K562 (cell line): ENCODE results near the gene NES. TPM values are rescaled to one million over a fixed set of nuclear protein-coding genes. Genes with fewer than 3 reads are reported as not detected.

Source experiments
- ARID4B ChIP-seq: sonication (generic); formaldehyde crosslinking; IDR thresholded peaks from 2 replicates; pipeline ENCODE4 v1.8.0; 2022; ENCODE audit warnings: mild to moderate bottlenecking, missing genetic modification reagents
- ATF6 ChIP-seq: sonication (generic); formaldehyde crosslinking; IDR thresholded peaks from 2 replicates; pipeline ENCODE4 v1.4.0; 2020; ENCODE audit warnings: mild to moderate bottlenecking, missing genetic modification reagents
- C11orf30 ChIP-seq: fragments of 450-650 bp; IDR thresholded peaks from 2 replicates; pipeline ENCODE4 v1.6.1; 2016; ENCODE audit warnings: low read depth, mild to moderate bottlenecking
- CAMTA2 ChIP-seq: fragments of 250-450 bp; sonication (Bioruptor Pico); conservative IDR thresholded peaks from 2 replicates; pipeline ENCODE4 v1.5.1; 2022
- CBX8 ChIP-seq: fragments of 200-600 bp; sonication (generic); IDR thresholded peaks from 2 replicates; pipeline ENCODE4 v1.6.1; 2012; ENCODE audit warnings: borderline replicate concordance, mixed run types, low read depth, mild to moderate bottlenecking, moderate library complexity, mixed read lengths, low read length, control low read depth, inconsistent platforms; ENCODE audit not compliant: poor library complexity, severe bottlenecking; ENCODE audit errors: extremely low read depth
- CREB1 ChIP-seq, 2 experiments: sonication (generic) in 1 of 2; formaldehyde crosslinking in 1 of 2; IDR thresholded peaks; 2 replicates each; pipeline versions ENCODE4 v1.6.1 to v1.8.0; 2012 to 2022; ENCODE audit warnings: inconsistent platforms in 1 of 2, mild to moderate bottlenecking in 1 of 2, missing genetic modification reagents in 1 of 2, moderate library complexity in 1 of 2
- E2F6 ChIP-seq, 2 experiments: IDR thresholded peaks; 2 replicates each; pipeline ENCODE4 v1.6.1; 2011; ENCODE audit warnings: borderline replicate concordance in 1 of 2, control low read depth in 1 of 2, low read depth in 1 of 2, low read length in 1 of 2, mild to moderate bottlenecking in 1 of 2, mixed read lengths in 1 of 2, moderate library complexity in 1 of 2; ENCODE audit not compliant: insufficient read depth in 1 of 2, insufficient read length in 1 of 2, poor library complexity in 1 of 2, severe bottlenecking in 1 of 2; ENCODE audit errors: extremely low read depth in 1 of 2
- ERF ChIP-seq: fragments of 450-650 bp; formaldehyde crosslinking; IDR thresholded peaks from 2 replicates; pipeline ENCODE4 v1.4.0; 2020; ENCODE audit warnings: mild to moderate bottlenecking, mixed read lengths
- HDAC1 ChIP-seq, 2 experiments: fragments of 450-650 bp; IDR thresholded peaks; 2 replicates each; pipeline ENCODE4 v1.6.1; 2016 to 2017; ENCODE audit warnings: inconsistent platforms in 1 of 2, mild to moderate bottlenecking in 1 of 2, moderate library complexity in 1 of 2
- HMG20A ChIP-seq: fragments of 450-650 bp; formaldehyde crosslinking; conservative IDR thresholded peaks from 2 replicates; pipeline ENCODE4 v1.4.0; 2020; ENCODE audit warnings: mild to moderate bottlenecking, mixed read lengths
- MAX ChIP-seq: sonication (generic); formaldehyde crosslinking; IDR thresholded peaks from 2 replicates; pipeline ENCODE4 v1.9.0; 2022; ENCODE audit warnings: mild to moderate bottlenecking, missing genetic modification reagents
- RBM14 ChIP-seq: fragments of 200-400 bp; formaldehyde crosslinking; IDR thresholded peaks from 2 replicates; pipeline ENCODE4 v1.6.1; 2018; ENCODE audit warnings: low read depth, mild to moderate bottlenecking, low read length, moderate library complexity, borderline replicate concordance; ENCODE audit not compliant: insufficient read depth
- ZNF174 ChIP-seq: fragments of 250-450 bp; sonication (Bioruptor Pico); IDR thresholded peaks from 2 replicates; pipeline ENCODE4 v1.4.0; 2020; ENCODE audit warnings: mild to moderate bottlenecking
- ZNF511 ChIP-seq: sonication (generic); formaldehyde crosslinking; IDR thresholded peaks from 2 replicates; pipeline ENCODE4 v1.8.0; 2022; ENCODE audit warnings: mild to moderate bottlenecking, missing genetic modification reagents
- ZNF699 ChIP-seq: fragments of 250-450 bp; sonication (Bioruptor Pico); IDR thresholded peaks from 2 replicates; pipeline ENCODE4 v1.8.0; 2021; ENCODE audit warnings: mild to moderate bottlenecking, moderate library complexity; ENCODE audit not compliant: insufficient replicate concordance
- polyA plus RNA-seq, 8 experiments: library from polyadenylated mRNA; depleted of rRNA in 4 of 8; stranded (reverse) in 5 of 8; unstranded in 3 of 8; fragments of >200 nt; fragmentation: Nextera tagmentation in 2 of 8; fragmentation: Illumina TruSeq in 1 of 8; extraction: Ambion mirVana in 2 of 8; extraction: Trizol in 1 of 8; gene quantifications; 2 replicates each; pipeline versions ENCODE4 v1.2.1 to v1.2.3, GENCODE V29; 2011 to 2014; ENCODE audit warnings: inconsistent platforms in 1 of 8, missing spikeins in 1 of 8
- total RNA-seq, 7 experiments: library from RNA; depleted of rRNA in 6 of 7; stranded (reverse); fragments of >200 nt in 6 of 7; fragmentation: Illumina TruSeq in 2 of 7; extraction: Trizol in 2 of 7; gene quantifications; 2 replicates each; pipeline versions ENCODE4 v1.2.1 to v1.2.3, GENCODE V29; 2011 to 2021; ENCODE audit warnings: low replicate concordance in 1 of 7

NES gene
- total and polyA plus RNA-seq, 9 of the 15 experiments (the other 6 are each of a cell fraction or from before 2014, with no cell fraction given) = 0.10 to 8.6 (median 4.2) TPM

- TF ChIP-seq CBX8 (no peak), MAX (no peak), ZNF699 (CRISPR knock-in tag) (no peak), HDAC1 (IDR thresholded peaks at IDR 0.05) (peak in 1 of 2 experiments; percentile 61; a peak in 2 of 4 replicates), E2F6 (IDR thresholded peaks at IDR 0.05; ENCODE audit: borderline replicate concordance in 1 of 2, extremely low read depth in 1 of 2, insufficient read depth in 1 of 2, insufficient read length in 1 of 2, low read depth in 1 of 2, low read length in 1 of 2, poor library complexity in 1 of 2, severe bottlenecking in 1 of 2) (peak in 1 of 2 experiments; percentile 21), CAMTA2 (no peak), ZNF511 (CRISPR knock-in tag) (0 out of 2 replicates have a peak, but pooled peaks have one; percentile 18), HMG20A (CRISPR knock-in tag) (no peak), ERF (CRISPR knock-in tag) (no peak), ARID4B (CRISPR knock-in tag) (no peak), C11orf30 (no peak), ATF6 (CRISPR knock-in tag) (no peak), RBM14 (no peak), ZNF174 (CRISPR knock-in tag) (no peak), CREB1 (IDR thresholded peaks at IDR 0.05) (0 out of 2 replicates have a peak, but pooled peaks have one; percentile 22), CREB1 (CRISPR knock-in tag; IDR thresholded peaks at IDR 0.05) (no peak)
Measured at GRCh38 chr1:156705918-156706656, 28.9 kb upstream of the NES start (continued).
